Measurements from ENCODE around the gene COPS4.
A peak's percentile ranks its signal among the peaks of the same experiment; 100 is the strongest.
"Not testable (repeated sequence)": the region's sequence is repeated elsewhere in the genome, so short reads cannot be mapped to it uniquely, and the experiment has no call there.

COPS4 gene

DNA sequence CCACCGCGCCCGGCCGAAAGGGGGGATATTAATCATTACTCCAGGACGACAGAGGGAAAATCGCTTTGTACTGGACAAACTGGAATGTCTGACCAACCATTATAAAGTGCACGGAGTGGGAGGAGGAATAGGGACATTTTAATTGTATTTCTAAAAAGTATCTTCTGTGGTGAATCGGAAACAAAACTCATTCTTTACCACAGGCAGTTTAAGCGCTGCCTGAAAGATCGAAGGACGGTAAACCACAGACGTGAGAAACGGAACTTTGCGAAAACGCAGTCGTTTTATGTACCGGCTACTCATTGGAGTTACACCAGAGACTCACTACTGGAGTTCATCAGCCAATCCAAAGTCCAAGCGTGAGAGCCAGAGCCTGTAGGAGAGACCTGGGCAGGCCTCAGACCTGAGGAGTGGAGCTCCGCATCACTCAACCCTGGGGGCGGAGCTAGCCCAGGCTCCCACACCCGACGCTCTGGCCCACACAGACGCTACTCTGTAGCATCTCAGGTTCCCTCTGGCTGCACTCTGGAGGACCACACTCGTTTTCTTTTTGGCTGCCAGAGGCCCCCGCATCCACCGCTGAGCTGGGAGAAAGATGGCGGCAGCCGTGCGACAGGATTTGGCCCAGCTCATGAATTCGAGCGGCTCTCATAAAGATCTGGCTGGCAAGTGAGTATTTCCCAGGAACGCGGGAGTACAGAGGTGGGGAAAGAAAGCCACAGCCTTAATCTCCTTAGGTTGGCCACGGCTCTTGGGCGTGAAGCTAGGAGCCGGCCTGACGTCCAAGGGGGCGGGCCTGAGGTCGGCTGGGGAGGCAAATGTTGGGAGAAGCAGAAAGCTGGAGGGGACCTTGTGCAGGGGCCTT, at the start of gene COPS4:
Gene COPS4, plus strand, starts transcription at position 554 of the 865 bp plus-strand sequence. Its CDS starts 42 bp downstream, at position 596.
- Histone ChIP-seq H3K27me3 (ENCODE audit: control insufficient read depth in 5 of 5, insufficient read depth in 4 of 5, low read length in 5 of 5) (peaks cover 0 to 3% (median 0%) of the 10 kb centered on the region in 5 donors), H3K9me3 (ENCODE audit: control insufficient read depth in 5 of 5, low read length in 5 of 5) (no peaks in the 10 kb centered on the region), H3K27ac (ENCODE audit: low read depth, low read length) (peak within 1 kb of the TSS; percentile 76), H3K4me1 (ENCODE audit: control insufficient read depth in 5 of 5, insufficient read depth in 5 of 5, low read length in 5 of 5) (peaks cover 9 to 20% (median 17%) of the 10 kb centered on the region in 5 donors), H3K9ac (ENCODE audit: low read length in 5 of 5) (peak within 1 kb of the TSS; percentile 83 to 96 (median 89)), H3K36me3 (ENCODE audit: control insufficient read depth in 5 of 5, insufficient read depth in 5 of 5, low read length in 5 of 5) (no peaks in the 10 kb centered on the region), H3K4me3 (ENCODE audit: low read depth in 1 of 5, low read length in 5 of 5) (peak within 1 kb of the TSS; percentile 73 to 97 (median 86))

DNA sequence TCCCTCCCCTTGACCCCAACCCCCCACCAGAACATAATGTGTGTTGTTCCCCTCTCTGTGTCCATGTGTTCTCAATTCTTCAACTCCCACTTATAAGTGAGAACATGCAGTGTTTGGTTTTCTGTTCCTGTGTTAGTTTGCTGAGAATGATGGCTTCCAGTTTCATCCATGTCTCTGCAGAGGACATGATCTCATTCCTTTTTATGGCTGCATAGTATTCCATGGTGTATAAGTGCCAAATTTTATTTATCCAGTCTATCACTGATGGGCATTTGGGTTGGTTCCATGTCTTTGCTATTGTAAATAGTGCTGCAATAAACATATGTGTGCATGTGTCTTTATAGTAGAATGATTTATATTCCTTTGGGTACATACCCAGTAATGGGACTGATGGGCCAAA, 47.5 kb upstream of the COPS4 start:
- H3K27me3 ChIP-seq (ENCODE audit: control insufficient read depth in 5 of 5, insufficient read depth in 4 of 5, low read length in 5 of 5); H3K36me3 ChIP-seq (ENCODE audit: control insufficient read depth in 5 of 5, insufficient read depth in 5 of 5, low read length in 5 of 5); H3K9me3 ChIP-seq (ENCODE audit: control insufficient read depth in 5 of 5, low read length in 5 of 5); H3K4me1 ChIP-seq (ENCODE audit: control insufficient read depth in 5 of 5, insufficient read depth in 5 of 5, low read length in 5 of 5); H3K9ac ChIP-seq (ENCODE audit: low read length in 5 of 5); H3K4me3 ChIP-seq (ENCODE audit: low read depth in 1 of 5, low read length in 5 of 5); H3K27ac ChIP-seq (ENCODE audit: low read depth, low read length): not testable (repeated sequence)

DNA sequence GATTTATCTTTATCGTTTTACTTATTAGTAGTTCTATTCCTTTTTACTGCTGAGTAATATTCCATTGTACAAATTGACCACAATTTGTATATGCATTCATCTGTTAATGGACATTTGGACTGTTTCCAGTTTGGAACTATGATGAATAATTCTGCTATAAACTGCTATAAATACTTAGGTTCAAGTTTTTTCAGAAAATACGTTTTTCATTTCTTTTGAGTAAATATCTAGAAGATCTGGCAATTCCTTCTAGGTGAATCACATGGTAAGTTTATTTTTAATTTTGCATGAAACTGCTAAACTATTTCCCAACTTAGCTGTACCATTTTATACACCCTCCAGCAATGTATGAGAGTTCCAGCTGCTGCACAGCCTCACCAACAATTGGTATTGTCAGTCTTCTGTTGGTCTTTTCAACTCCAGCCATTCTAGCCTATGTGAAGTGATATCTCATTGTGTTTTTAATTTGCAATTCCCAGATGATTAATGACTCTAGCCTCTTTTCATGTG, 46.6 kb upstream of the COPS4 start:
- Histone ChIP-seq H3K4me3 (ENCODE audit: low read depth in 1 of 5, low read length in 5 of 5) (no peak overlapping the region), H3K4me1 (ENCODE audit: control insufficient read depth in 5 of 5, insufficient read depth in 5 of 5, low read length in 5 of 5) (peaks cover 0 to 8% (median 0%) of the 10 kb centered on the region in 5 donors), H3K36me3 (ENCODE audit: control insufficient read depth in 5 of 5, insufficient read depth in 5 of 5, low read length in 5 of 5) (peaks cover 0 to 6% (median 4%) of the 10 kb centered on the region in 5 donors), H3K27ac (ENCODE audit: low read depth, low read length) (no peak overlapping the region), H3K9me3 (ENCODE audit: control insufficient read depth in 5 of 5, low read length in 5 of 5) (no peaks in the 10 kb centered on the region), H3K9ac (ENCODE audit: low read length in 5 of 5) (no peak overlapping the region), H3K27me3 (ENCODE audit: control insufficient read depth in 5 of 5, insufficient read depth in 4 of 5, low read length in 5 of 5) (no peaks in the 10 kb centered on the region)

DNA sequence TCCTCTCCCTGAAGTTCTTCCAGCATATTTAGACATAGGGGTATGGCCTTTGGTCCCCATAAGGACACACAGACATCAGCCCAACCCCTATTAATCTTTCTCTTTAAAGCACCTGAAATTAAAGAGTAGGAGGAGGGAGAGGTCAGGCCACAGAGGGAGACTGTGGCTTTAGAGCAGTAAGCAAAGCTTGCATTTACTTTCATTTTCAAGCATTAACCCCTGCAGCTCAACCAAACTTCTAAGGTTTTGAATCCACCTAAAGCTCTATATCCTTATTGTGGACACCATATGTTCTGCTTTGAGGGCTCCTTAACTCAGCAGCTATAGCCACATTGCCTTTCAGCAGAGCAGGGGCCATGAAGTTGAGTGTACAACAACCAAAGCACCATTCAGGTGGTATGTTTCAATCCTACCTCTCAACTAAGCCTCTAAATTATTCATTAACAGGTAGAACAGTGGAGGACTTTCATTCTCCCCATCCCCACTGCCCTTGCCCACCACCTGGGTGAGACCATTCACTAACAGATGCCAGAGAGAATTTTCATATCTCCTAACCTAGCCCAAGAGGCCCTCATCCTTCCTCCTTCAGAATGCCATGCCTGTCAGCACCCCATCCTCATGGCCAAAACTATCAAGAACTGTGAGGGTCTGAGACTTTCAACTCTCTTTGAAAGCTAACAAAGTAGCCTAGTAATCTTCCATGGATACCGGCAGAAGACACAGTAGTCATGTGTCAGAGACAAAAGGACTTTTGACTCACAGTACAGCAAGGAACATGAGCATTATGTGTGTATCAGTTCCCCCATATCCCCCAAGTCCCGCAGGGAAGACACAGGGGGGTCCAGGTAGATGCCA, 45.2 kb upstream of the COPS4 start:
- Histone ChIP-seq H3K4me3 (ENCODE audit: low read depth in 1 of 5, low read length in 5 of 5) (no peak overlapping the region), H3K4me1 (ENCODE audit: control insufficient read depth in 5 of 5, insufficient read depth in 5 of 5, low read length in 5 of 5) (peaks cover 0 to 8% (median 0%) of the 10 kb centered on the region in 5 donors), H3K27ac (ENCODE audit: low read depth, low read length) (no peak overlapping the region), H3K9me3 (ENCODE audit: control insufficient read depth in 5 of 5, low read length in 5 of 5) (no peaks in the 10 kb centered on the region), H3K9ac (ENCODE audit: low read length in 5 of 5) (no peak overlapping the region), H3K27me3 (ENCODE audit: control insufficient read depth in 5 of 5, insufficient read depth in 4 of 5, low read length in 5 of 5) (no peaks in the 10 kb centered on the region), H3K36me3 (ENCODE audit: control insufficient read depth in 5 of 5, insufficient read depth in 5 of 5, low read length in 5 of 5) (no peaks in the 10 kb centered on the region)

DNA sequence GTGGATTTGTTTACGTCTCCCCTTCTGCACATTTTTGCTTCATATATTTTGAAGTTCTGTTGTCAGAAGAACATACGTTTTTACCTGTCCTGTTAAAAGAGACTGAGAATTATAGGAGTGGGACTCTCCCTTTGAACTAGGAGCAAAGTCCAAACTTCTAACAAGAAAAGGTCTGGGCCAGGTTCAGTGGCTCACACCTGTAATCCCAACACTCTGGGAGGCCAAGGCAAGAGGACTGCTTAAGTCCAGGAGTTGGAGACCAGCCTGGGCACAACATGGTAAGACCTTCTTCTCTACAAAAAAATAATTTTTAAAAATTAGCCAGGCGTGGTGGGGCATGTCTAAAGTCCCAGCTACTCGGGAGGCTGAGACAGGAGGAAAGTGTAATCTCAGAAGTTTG, 40.1 kb upstream of the COPS4 start:
- Histone ChIP-seq H3K9me3 (ENCODE audit: control insufficient read depth in 5 of 5, low read length in 5 of 5) (no peaks in the 10 kb centered on the region), H3K27ac (ENCODE audit: low read depth, low read length) (no peak overlapping the region), H3K4me3 (ENCODE audit: low read depth in 1 of 5, low read length in 5 of 5) (no peak overlapping the region), H3K27me3 (ENCODE audit: control insufficient read depth in 5 of 5, insufficient read depth in 4 of 5, low read length in 5 of 5) (no peaks in the 10 kb centered on the region), H3K4me1 (ENCODE audit: control insufficient read depth in 5 of 5, insufficient read depth in 5 of 5, low read length in 5 of 5) (no peaks in the 10 kb centered on the region), H3K9ac (ENCODE audit: low read length in 5 of 5) (no peak overlapping the region), H3K36me3 (ENCODE audit: control insufficient read depth in 5 of 5, insufficient read depth in 5 of 5, low read length in 5 of 5) (no peaks in the 10 kb centered on the region)

DNA sequence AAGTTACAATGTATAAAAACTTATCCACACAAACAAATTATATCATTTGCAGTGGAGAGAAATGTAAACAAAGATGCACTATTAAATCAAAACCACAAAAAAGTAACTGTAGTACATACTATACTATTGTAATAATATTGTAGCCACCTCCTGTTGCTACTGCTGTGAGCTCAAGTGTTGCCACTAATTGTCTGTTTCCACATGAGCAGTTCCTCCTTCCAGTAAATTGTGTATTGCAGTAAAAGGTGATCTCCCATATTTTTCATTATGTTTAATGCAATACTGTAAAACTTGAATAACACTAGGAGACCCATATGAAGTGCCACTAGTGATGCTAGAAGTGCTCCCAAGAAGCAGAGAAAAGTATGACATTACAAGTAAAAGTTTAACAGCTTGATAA, 36.1 kb upstream of the COPS4 start:
- Histone ChIP-seq H3K27ac (ENCODE audit: low read depth, low read length) (no peak overlapping the region), H3K9me3 (ENCODE audit: control insufficient read depth in 5 of 5, low read length in 5 of 5) (no peaks in the 10 kb centered on the region), H3K36me3 (ENCODE audit: control insufficient read depth in 5 of 5, insufficient read depth in 5 of 5, low read length in 5 of 5) (no peaks in the 10 kb centered on the region), H3K4me3 (ENCODE audit: low read depth in 1 of 5, low read length in 5 of 5) (no peak overlapping the region), H3K27me3 (ENCODE audit: control insufficient read depth in 5 of 5, insufficient read depth in 4 of 5, low read length in 5 of 5) (no peaks in the 10 kb centered on the region), H3K9ac (ENCODE audit: low read length in 5 of 5) (no peak overlapping the region), H3K4me1 (ENCODE audit: control insufficient read depth in 5 of 5, insufficient read depth in 5 of 5, low read length in 5 of 5) (no peaks in the 10 kb centered on the region)

DNA sequence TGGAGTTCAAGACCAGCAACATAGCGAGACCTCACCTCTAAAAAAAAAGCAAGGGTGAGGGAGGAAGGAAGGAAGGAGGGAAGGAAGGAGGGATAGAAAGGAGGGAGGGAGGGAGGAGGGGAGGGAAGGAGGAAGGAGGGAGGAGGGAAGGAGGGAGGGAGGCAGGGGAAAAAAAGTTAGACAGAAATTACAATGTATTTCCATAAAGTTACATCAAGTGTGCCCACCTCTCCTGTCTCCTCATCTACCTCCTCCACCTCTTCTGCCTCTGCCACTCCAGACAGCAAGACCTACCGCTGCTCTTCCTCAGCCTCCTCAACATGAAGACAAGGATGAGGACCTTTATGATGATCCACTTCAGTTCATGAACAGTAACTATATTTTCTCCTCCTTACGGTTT, 32.7 kb upstream of the COPS4 start:
- Histone ChIP-seq H3K9ac (ENCODE audit: low read length in 5 of 5) (no peak overlapping the region), H3K27me3 (ENCODE audit: control insufficient read depth in 5 of 5, insufficient read depth in 4 of 5, low read length in 5 of 5) (no peaks in the 10 kb centered on the region), H3K9me3 (ENCODE audit: control insufficient read depth in 5 of 5, low read length in 5 of 5) (no peaks in the 10 kb centered on the region), H3K4me3 (ENCODE audit: low read depth in 1 of 5, low read length in 5 of 5) (no peak overlapping the region), H3K36me3 (ENCODE audit: control insufficient read depth in 5 of 5, insufficient read depth in 5 of 5, low read length in 5 of 5) (no peaks in the 10 kb centered on the region), H3K4me1 (ENCODE audit: control insufficient read depth in 5 of 5, insufficient read depth in 5 of 5, low read length in 5 of 5) (no peaks in the 10 kb centered on the region), H3K27ac (ENCODE audit: low read depth, low read length) (no peak overlapping the region)

DNA sequence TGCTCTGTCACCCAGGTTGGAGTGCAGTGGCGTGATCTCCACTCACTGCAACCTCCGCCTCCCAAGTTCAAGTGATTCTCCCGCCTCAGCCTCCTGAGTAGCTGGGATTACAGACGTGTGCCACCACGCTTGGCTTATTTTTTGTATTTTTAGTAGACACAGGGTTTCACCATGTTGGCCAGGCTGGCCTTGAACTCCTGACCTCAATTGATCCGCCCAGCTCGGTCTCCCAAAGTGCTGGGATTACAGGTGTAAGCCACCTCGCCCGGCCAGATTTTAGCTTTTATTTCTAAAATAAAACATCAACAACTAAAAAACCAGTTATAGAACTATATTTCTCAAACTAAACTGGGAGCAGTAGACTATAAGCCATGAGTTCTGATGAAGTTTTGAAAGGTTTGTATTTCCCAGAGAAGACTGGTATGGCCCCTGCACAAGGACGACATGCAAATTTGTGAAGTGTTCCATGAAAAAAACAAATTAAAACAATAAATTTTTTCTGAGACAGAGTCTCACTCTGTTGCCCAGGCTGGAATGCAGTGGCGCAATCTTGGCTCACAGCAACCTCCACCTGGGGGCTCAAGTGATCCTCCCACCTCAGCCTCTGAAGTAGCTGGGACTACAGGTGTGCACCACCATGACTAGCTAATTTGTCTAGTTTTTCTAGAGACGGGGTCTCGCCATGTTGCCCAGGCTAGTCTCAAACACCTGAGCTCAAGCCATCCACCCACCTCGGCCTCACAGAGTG, 31.8 kb upstream of the COPS4 start:
- not testable (repeated sequence) for H3K9ac ChIP-seq (ENCODE audit: low read length in 5 of 5); H3K9me3 ChIP-seq (ENCODE audit: control insufficient read depth in 5 of 5, low read length in 5 of 5); H3K36me3 ChIP-seq (ENCODE audit: control insufficient read depth in 5 of 5, insufficient read depth in 5 of 5, low read length in 5 of 5); H3K4me1 ChIP-seq (ENCODE audit: control insufficient read depth in 5 of 5, insufficient read depth in 5 of 5, low read length in 5 of 5); H3K4me3 ChIP-seq (ENCODE audit: low read depth in 1 of 5, low read length in 5 of 5); H3K27ac ChIP-seq (ENCODE audit: low read depth, low read length); H3K27me3 ChIP-seq (ENCODE audit: control insufficient read depth in 5 of 5, insufficient read depth in 4 of 5, low read length in 5 of 5)

DNA sequence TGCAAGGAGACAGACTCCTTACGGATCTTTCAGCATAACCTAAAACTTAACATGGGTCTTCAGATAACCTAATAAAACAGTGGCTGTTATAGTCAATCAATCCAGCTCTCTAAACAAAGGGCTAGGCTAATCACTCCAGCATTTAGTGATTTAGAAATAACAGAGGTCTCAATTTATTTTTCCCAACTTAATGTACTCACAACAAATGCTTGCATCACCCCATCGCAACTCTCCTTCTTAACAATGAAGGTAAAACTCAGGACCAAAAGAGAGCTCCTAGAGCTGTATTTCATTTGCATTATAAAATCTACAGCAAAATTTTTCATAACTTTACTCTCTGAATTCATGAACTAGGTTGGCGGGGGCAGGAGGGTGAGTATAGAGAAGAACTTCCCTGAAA, 25.5 kb upstream of the COPS4 start:
- Histone ChIP-seq H3K9ac (ENCODE audit: low read length in 5 of 5) (peak overlapping the region in 4 of 5 donors; percentile 53 to 85 (median 61)), H3K27me3 (ENCODE audit: control insufficient read depth in 5 of 5, insufficient read depth in 4 of 5, low read length in 5 of 5) (no peaks in the 10 kb centered on the region), H3K4me1 (ENCODE audit: control insufficient read depth in 5 of 5, insufficient read depth in 5 of 5, low read length in 5 of 5) (peaks cover 6 to 36% (median 32%) of the 10 kb centered on the region in 5 donors), H3K9me3 (ENCODE audit: control insufficient read depth in 5 of 5, low read length in 5 of 5) (no peaks in the 10 kb centered on the region), H3K27ac (ENCODE audit: low read depth, low read length) (peak overlapping the region; percentile 72), H3K4me3 (ENCODE audit: low read depth in 1 of 5, low read length in 5 of 5) (peak overlapping the region in 3 of 5 donors; percentile 79 to 89 (median 83)), H3K36me3 (ENCODE audit: control insufficient read depth in 5 of 5, insufficient read depth in 5 of 5, low read length in 5 of 5) (no peaks in the 10 kb centered on the region)
